ENCODE measurements around the gene WDR37.

- TF ChIP-seq CTCF (conservative IDR thresholded peaks at IDR 0.05; ENCODE audit: low read depth, low read length) (no peak), EZH2 (IDR thresholded peaks at IDR 0.05; ENCODE audit: low read length, unreplicated experiment) (no peak)
Measured at GRCh38 chr10:1085258-1085657, 29.1 kb downstream of the WDR37 start.
